HEK293 (cell line): Measurements from ENCODE around the gene DOK3.

Source experiments
- YY1 ChIP-seq: fragments of 450-650 bp; formaldehyde crosslinking; IDR thresholded peaks from 2 replicates; pipeline ENCODE4 v1.5.1; 2018; ENCODE audit warnings: missing biosample characterization, missing genetic modification characterization
- ZNF37A ChIP-seq: fragments of 450-650 bp; IDR thresholded peaks from 2 replicates; pipeline ENCODE4 v1.5.1; 2018; ENCODE audit warnings: missing biosample characterization, missing genetic modification characterization

- no peak for TF ChIP-seq YY1 (tag by site-specific recombination)
- no peak for TF ChIP-seq ZNF37A
These were observed 53.0 kb downstream of the DOK3 start for GRCh38 chr5:177456591-177456964.
